Liver (tissue), 9 donors: ENCODE data around the gene CLIC2. TPM values are rescaled to one million over a fixed set of nuclear protein-coding genes. Genes with fewer than 3 reads are reported as not detected.

Experiments
- DNase-seq: peaks from one replicate; pipeline ENCODE4 v3.0.0-alpha.2; 2017; ENCODE audit warnings: low spot score
- H3K27ac ChIP-seq, 2 donors: one replicate each; pipeline ENCODE4 v1.7.0; 2013; ENCODE audit warnings: inconsistent platforms in 2 of 2, low read length in 2 of 2, control low read depth in 1 of 2, low read depth in 1 of 2, mild to moderate bottlenecking in 1 of 2
- H3K27me3 ChIP-seq, 4 donors: one replicate each; pipeline versions ENCODE4 v1.6.1 to v1.7.0; 2013; ENCODE audit warnings: low read length in 3 of 4, inconsistent platforms in 1 of 4, mild to moderate bottlenecking in 1 of 4, moderate library complexity in 1 of 4; ENCODE audit not compliant: control insufficient read depth in 4 of 4, insufficient read depth in 4 of 4
- H3K36me3 ChIP-seq, 4 donors: one replicate each; pipeline versions ENCODE4 v1.6.1 to v1.7.0; 2013; ENCODE audit warnings: low read length in 3 of 4, mild to moderate bottlenecking in 3 of 4, low read depth in 1 of 4, moderate library complexity in 1 of 4; ENCODE audit not compliant: control insufficient read depth in 4 of 4, insufficient read depth in 3 of 4
- H3K4me1 ChIP-seq, 4 donors: one replicate each; pipeline versions ENCODE4 v1.6.1 to v1.7.0; 2013; ENCODE audit warnings: low read length in 3 of 4, mild to moderate bottlenecking in 3 of 4, moderate library complexity in 1 of 4; ENCODE audit not compliant: control insufficient read depth in 4 of 4, insufficient read depth in 4 of 4
- H3K4me3 ChIP-seq, 3 donors: one replicate each; pipeline versions ENCODE4 v1.6.1 to v1.7.0; 2013; ENCODE audit warnings: low read length in 3 of 3, control low read depth in 1 of 3, low read depth in 1 of 3, mild to moderate bottlenecking in 1 of 3
- H3K9ac ChIP-seq, 2 donors: one replicate each; pipeline ENCODE4 v1.7.0; 2013; ENCODE audit warnings: low read length in 2 of 2, mild to moderate bottlenecking in 2 of 2, moderate library complexity in 2 of 2, control low read depth in 1 of 2, low read depth in 1 of 2
- H3K9me3 ChIP-seq, 4 donors: one replicate each; pipeline versions ENCODE4 v1.6.1 to v1.7.0; 2013; ENCODE audit warnings: low read length in 3 of 4; ENCODE audit not compliant: control insufficient read depth in 4 of 4
- ATF3 ChIP-seq: IDR thresholded peaks from 2 replicates; pipeline ENCODE4 v1.6.1; 2016; ENCODE audit warnings: antibody characterized with exemption
- CTCF ChIP-seq: fragments of 150-350 bp; IDR thresholded peaks from 2 replicates; pipeline ENCODE4 v1.5.1; 2017; ENCODE audit warnings: improper control_type of control experiment, low read depth, low read length; ENCODE audit not compliant: missing input control
- EGR1 ChIP-seq, 2 donors: IDR thresholded peaks; 2 replicates each; pipeline ENCODE4 v1.6.1; 2016 to 2018; ENCODE audit warnings: antibody characterized with exemption in 2 of 2, low read depth in 2 of 2
- FOXA2 ChIP-seq: IDR thresholded peaks from 2 replicates; pipeline ENCODE4 v1.6.1; 2016; ENCODE audit warnings: antibody characterized with exemption
- GABPA ChIP-seq, 2 donors: IDR thresholded peaks in 1 of 2; conservative IDR thresholded peaks in 1 of 2; 2 replicates each; pipeline ENCODE4 v1.6.1; 2016; ENCODE audit warnings: antibody characterized with exemption in 2 of 2, mild to moderate bottlenecking in 1 of 2, moderate library complexity in 1 of 2
- HNF4A ChIP-seq, 2 donors: conservative IDR thresholded peaks; 2 replicates each; pipeline ENCODE4 v1.6.1; 2016; ENCODE audit warnings: antibody characterized with exemption in 2 of 2, mild to moderate bottlenecking in 2 of 2
- JUND ChIP-seq, 2 donors: IDR thresholded peaks; 2 replicates each; pipeline ENCODE4 v1.6.1; 2016; ENCODE audit warnings: antibody characterized with exemption in 2 of 2
- MAX ChIP-seq: IDR thresholded peaks from 2 replicates; pipeline ENCODE4 v1.6.1; 2016; ENCODE audit warnings: antibody characterized with exemption
- NR2F2 ChIP-seq: IDR thresholded peaks from 2 replicates; pipeline ENCODE4 v1.6.1; 2016; ENCODE audit warnings: antibody characterized with exemption
- RAD21 ChIP-seq, 2 donors: IDR thresholded peaks; 2 replicates each; pipeline ENCODE4 v1.6.1; 2016; ENCODE audit warnings: antibody characterized with exemption in 2 of 2, mild to moderate bottlenecking in 2 of 2
- REST ChIP-seq: IDR thresholded peaks from 2 replicates; pipeline ENCODE4 v1.6.1; 2016; ENCODE audit warnings: antibody characterized with exemption, mild to moderate bottlenecking
- RXRA ChIP-seq, 2 donors: IDR thresholded peaks; 2 replicates each; pipeline ENCODE4 v1.6.1; 2017 to 2018; ENCODE audit warnings: antibody characterized with exemption in 2 of 2, mild to moderate bottlenecking in 1 of 2
- SP1 ChIP-seq: IDR thresholded peaks from 2 replicates; pipeline ENCODE4 v1.6.1; 2018; ENCODE audit warnings: antibody characterized with exemption, mild to moderate bottlenecking
- TAF1 ChIP-seq: conservative IDR thresholded peaks from 2 replicates; pipeline ENCODE4 v1.6.1; 2016; ENCODE audit warnings: antibody characterized with exemption, mild to moderate bottlenecking
- ZBTB33 ChIP-seq: IDR thresholded peaks from 2 replicates; pipeline ENCODE4 v1.6.1; 2016; ENCODE audit warnings: antibody characterized with exemption
- WGBS: extraction: QIAGEN DNeasy Blood & Tissue Kit; methylation state at CpG from one replicate; pipeline ENCODE4 v1.1.7; 2013; 5-methylcytosine and 5-hydroxymethylcytosine counted together
- polyA plus RNA-seq, 2 donors: library from polyadenylated mRNA; stranded (reverse) in 1 of 2; unstranded in 1 of 2; fragments of 200-250 nt in 1 of 2; fragments of >200 nt in 1 of 2; fragmentation: Nextera tagmentation in 1 of 2; extraction: Ambion mirVana in 1 of 2; gene quantifications; one replicate each; pipeline versions ENCODE4 v1.2.1 to v1.2.3, GENCODE V29; 2013 to 2015
- total RNA-seq, 2 donors: library from RNA; depleted of rRNA; stranded (reverse); fragments of >200 nt; gene quantifications; one replicate each; pipeline ENCODE4 v1.2.3, GENCODE V29; 2014
- donor health status: healthy.
- donor health status: healthy.
- donor health status: healthy.
- donor health status: healthy.
- donor health status: healthy.

The CLIC2 gene
- total and polyA plus RNA-seq, 4 donors, result 2.0 to 15.5 (median 3.3) TPM

- Histone ChIP-seq H3K27ac (no peak overlapping the region), H3K9ac (no peak overlapping the region), H3K27me3 (no peaks in the 10 kb centered on the region), H3K9me3 (no peaks in the 10 kb centered on the region), H3K4me1 (peaks cover 0 to 4% (median 1%) of the 10 kb centered on the region in 4 donors), H3K4me3 (no peak overlapping the region), H3K36me3 (no peaks in the 10 kb centered on the region)
- DNase-seq, result no peak
- TF ChIP-seq MAX (no peak), FOXA2 (no peak), REST (no peak), RXRA (IDR thresholded peaks at IDR 0.05) (no peak), SP1 (peak; percentile 27), EGR1 (IDR thresholded peaks at IDR 0.05; ENCODE audit: low read depth in 2 of 2) (no peak), HNF4A (conservative IDR thresholded peaks at IDR 0.05) (peak; percentile 39 to 63)
These were observed 40.6 kb downstream of the CLIC2 start for GRCh38 chrX:155293771-155294170.

- H3K27me3 ChIP-seq, result no peaks in the 10 kb centered on the region
- TF ChIP-seq ATF3 (no peak), REST (no peak), NR2F2 (no peak), TAF1 (no peak), GABPA (IDR thresholded peaks at IDR 0.05 in 1 of 2, conservative IDR thresholded peaks at IDR 0.05 in 1 of 2) (no peak), SP1 (no peak), CTCF (no peak), ZBTB33 (no peak), RAD21 (IDR thresholded peaks at IDR 0.05) (no peak), RXRA (IDR thresholded peaks at IDR 0.05) (no peak), MAX (no peak), HNF4A (conservative IDR thresholded peaks at IDR 0.05) (no peak), FOXA2 (no peak), JUND (IDR thresholded peaks at IDR 0.05) (no peak)
- DNase-seq, result no peak
- no peak overlapping the region for H3K4me3 ChIP-seq
- no peaks in the 10 kb centered on the region for H3K9me3 ChIP-seq
- 100% methylated on average over 1 of the region's 1 CpG for WGBS
- no peak overlapping the region for H3K27ac ChIP-seq
- H3K36me3 ChIP-seq, result no peaks in the 10 kb centered on the region
- no peaks in the 10 kb centered on the region for H3K4me1 ChIP-seq
- H3K9ac ChIP-seq, result no peak overlapping the region
These were observed 54.5 kb downstream of the CLIC2 start for GRCh38 chrX:155279873-155280272.
